Endothelial cell of umbilical vein (primary cell): Measurements from ENCODE around the gene SLC25A5. TPM values are rescaled to one million over a fixed set of nuclear protein-coding genes. Genes with fewer than 3 reads are reported as not detected.

Experiments used
- BruUV-seq: library from RNA; stranded (reverse); fragments of 400-500 nt; replicated peaks from 2 replicates; lab custom pipeline; 2021; lab: Mats Ljungman, UMichigan
- CTCF ChIA-PET: fragments of 300-600, 350-600 bp; sonication (Branson Sonifier 250); formaldehyde crosslinking; loops from one replicate; lab custom pipeline; 2021; ENCODE audit warnings: antibody characterized with exemption, inconsistent platforms; lab: Charles Lee
- POLR2A ChIA-PET: fragments of 300-600, 350-600 bp; sonication (Branson Sonifier 250); formaldehyde crosslinking; loops from one replicate; lab custom pipeline; 2021; ENCODE audit warnings: antibody characterized with exemption, inconsistent platforms; lab: Charles Lee
- DNase-seq: peaks from one replicate; pipeline ENCODE4 v3.0.0-alpha.2; 2011; ENCODE audit warnings: low read depth, low spot score
- FAIRE-seq: peaks from 2 replicates; lab custom pipeline; 2011; peaks lifted over from hg19 to GRCh38; lab: Jason Lieb, UNC
- H2AFZ ChIP-seq: 2 replicates; pipeline ENCODE4 v1.6.0; 2012; ENCODE audit warnings: low read depth, low read length, control low read depth, inconsistent platforms
- H3K27ac ChIP-seq: 2 replicates; pipeline ENCODE4 v1.5.1; 2011; ENCODE audit warnings: low read depth, mild to moderate bottlenecking, control low read depth, low read length, moderate library complexity; ENCODE audit not compliant: insufficient read depth
- H3K27me3 ChIP-seq, 2 experiments: 2 replicates each; pipeline versions ENCODE4 v1.6.0 to v1.6.1; 2011; ENCODE audit warnings: low read length in 2 of 2, mixed read lengths in 1 of 2; ENCODE audit not compliant: control insufficient read depth in 2 of 2, insufficient read depth in 2 of 2
- H3K36me3 ChIP-seq, 2 experiments: 2 replicates in 1 of 2; 3 replicates in 1 of 2; pipeline ENCODE4 v1.5.1; 2011; ENCODE audit warnings: low read length in 2 of 2, mild to moderate bottlenecking in 1 of 2, moderate library complexity in 1 of 2; ENCODE audit not compliant: control insufficient read depth in 2 of 2, insufficient read depth in 2 of 2; ENCODE audit errors: extremely low read depth in 1 of 2
- H3K4me1 ChIP-seq: 3 replicates; pipeline ENCODE4 v1.5.1; 2011; ENCODE audit warnings: mild to moderate bottlenecking, low read length; ENCODE audit not compliant: control insufficient read depth, insufficient read depth; ENCODE audit errors: extremely low read depth
- H3K4me2 ChIP-seq: 2 replicates; pipeline ENCODE4 v1.6.1; 2011; ENCODE audit warnings: low read length, control low read depth, mixed read lengths; ENCODE audit not compliant: insufficient read depth
- H3K4me3 ChIP-seq, 3 experiments: fragments of 200-600 bp in 1 of 3; sonication (generic), shearing (Covaris generic) in 1 of 3; replicated peaks in 1 of 3; 2 replicates each; pipeline ENCODE4 v1.5.1; 2011 to 2016; ENCODE audit warnings: control low read depth in 3 of 3, low read length in 3 of 3, mild to moderate bottlenecking in 2 of 3, inconsistent platforms in 1 of 3, low read depth in 1 of 3, moderate library complexity in 1 of 3; ENCODE audit not compliant: insufficient read depth in 1 of 3
- H3K79me2 ChIP-seq: 2 replicates; pipeline ENCODE4 v1.6.0; 2012; ENCODE audit warnings: low read length, inconsistent platforms; ENCODE audit not compliant: control insufficient read depth, insufficient read depth
- H3K9ac ChIP-seq: replicated peaks from 2 replicates; pipeline ENCODE3; 2011; ENCODE audit warnings: low read length, control low read depth; ENCODE audit not compliant: insufficient read depth; ENCODE audit errors: extremely low read depth
- H3K9me1 ChIP-seq: replicated peaks from 3 replicates; pipeline ENCODE4 v1.6.0; 2011; ENCODE audit warnings: mild to moderate bottlenecking, low read length; ENCODE audit not compliant: control insufficient read depth, insufficient read depth; ENCODE audit errors: extremely low read depth
- H3K9me3 ChIP-seq: replicated peaks from 2 replicates; pipeline ENCODE4 v1.5.1; 2012; ENCODE audit warnings: low read length, inconsistent platforms; ENCODE audit not compliant: control insufficient read depth, insufficient read depth
- H4K20me1 ChIP-seq: replicated peaks from 2 replicates; pipeline ENCODE3; 2011; ENCODE audit warnings: mild to moderate bottlenecking, low read length; ENCODE audit not compliant: control insufficient read depth, insufficient read depth; ENCODE audit errors: extremely low read depth
- CTCF ChIP-seq, 2 donors: IDR thresholded peaks; 1 replicate in 1 of 2; 2 replicates in 1 of 2; pipeline ENCODE4 v1.5.1; 2011; ENCODE audit warnings: low read length in 2 of 2, mild to moderate bottlenecking in 2 of 2, moderate library complexity in 2 of 2, control low read depth in 1 of 2, inconsistent platforms in 1 of 2, low read depth in 1 of 2; ENCODE audit not compliant: insufficient read depth in 1 of 2; ENCODE audit errors: extremely low read depth in 1 of 2
- EZH2 ChIP-seq: IDR thresholded peaks from 2 replicates; pipeline ENCODE4 v1.6.1; 2012; ENCODE audit warnings: borderline replicate concordance, low read depth, mild to moderate bottlenecking, moderate library complexity, low read length, inconsistent platforms; ENCODE audit not compliant: severe bottlenecking
- FOS ChIP-seq: IDR thresholded peaks from 2 replicates; pipeline ENCODE4 v1.6.1; 2011; ENCODE audit warnings: mild to moderate bottlenecking, low read length, moderate library complexity, borderline replicate concordance; ENCODE audit not compliant: insufficient read depth
- GATA2 ChIP-seq: IDR thresholded peaks from 2 replicates; pipeline ENCODE4 v1.7.0; 2011; ENCODE audit warnings: low read depth, mild to moderate bottlenecking, moderate library complexity, mixed read lengths, low read length; ENCODE audit not compliant: insufficient read length, insufficient read depth
- JUN ChIP-seq: IDR thresholded peaks from 2 replicates; pipeline ENCODE4 v1.6.1; 2011; ENCODE audit warnings: borderline replicate concordance, low read depth; ENCODE audit not compliant: insufficient read length, insufficient read depth
- MAX ChIP-seq: IDR thresholded peaks from 2 replicates; pipeline ENCODE4 v1.6.1; 2011; ENCODE audit not compliant: insufficient read depth, insufficient read length
- MYC ChIP-seq: IDR thresholded peaks from one replicate; pipeline ENCODE4 v1.6.1; 2011; ENCODE audit warnings: mild to moderate bottlenecking, low read depth, low read length
- POLR2A ChIP-seq: IDR thresholded peaks from 2 replicates; pipeline ENCODE4 v1.6.1; 2012; ENCODE audit warnings: low read depth, mild to moderate bottlenecking, control low read depth, low read length
- POLR2AphosphoS5 ChIP-seq: IDR thresholded peaks from 2 replicates; pipeline ENCODE4 v1.6.1; 2012; ENCODE audit warnings: low read depth, mild to moderate bottlenecking, control low read depth, low read length, moderate library complexity; ENCODE audit not compliant: insufficient read depth
- dilution Hi-C: fragments of 300-500 bp; cut with MboI; formaldehyde crosslinking; loops from one replicate; pipeline ENCODE4 v1.15.0; 2019; ENCODE audit warnings: low sequenced_read_pairs; ENCODE audit not compliant: extremely low pct_ligation_motif_present
- intact Hi-C: fragments of 100-400 bp; cut with micrococcal nuclease; formaldehyde crosslinking; loops from one replicate; pipeline ENCODE4 v1.10.0; 2022
- polyA plus RNA-seq, 4 experiments: library from polyadenylated mRNA; depleted of rRNA in 3 of 4; stranded (reverse) in 3 of 4; unstranded in 1 of 4; fragments of >200 nt; gene quantifications; 2 replicates each; pipeline versions ENCODE4 v1.2.1 to v1.2.3, GENCODE V29; 2011 to 2012; ENCODE audit warnings: missing spikeins in 1 of 4
- total RNA-seq: library from RNA; stranded (reverse); gene quantifications from 2 replicates; pipeline ENCODE4 v1.2.3, GENCODE V29; 2021

The SLC25A5 gene
- total and polyA plus RNA-seq, 2 donors (not counting 3 experiments of a cell fraction or from before 2014, with no cell fraction given): 379 to 651 TPM

GRCh38 chrX:119424999-119425398 is 43.2 kb upstream of the SLC25A5 start:
- Histone ChIP-seq H3K4me3 (no peak overlapping the region), H3K27ac (no peak overlapping the region), H3K9me1 (no peaks in the 10 kb centered on the region), H3K9ac (no peak overlapping the region), H3K9me3 (no peaks in the 10 kb centered on the region), H3K36me3 (no peaks in the 10 kb centered on the region), H3K4me2 (no peak overlapping the region), H3K79me2 (no peaks in the 10 kb centered on the region), H3K4me1 (no peaks in the 10 kb centered on the region), H4K20me1 (no peaks in the 10 kb centered on the region), H3K27me3 (no peaks in the 10 kb centered on the region), H2AFZ (no peak overlapping the region)
- no peak for TF ChIP-seq POLR2AphosphoS5
- TF ChIP-seq GATA2: no peak
- TF ChIP-seq EZH2: no peak
- TF ChIP-seq JUN: no peak
- TF ChIP-seq MAX: no peak
- no peak for TF ChIP-seq POLR2A
- no peak for TF ChIP-seq FOS
- no peak for TF ChIP-seq MYC
- no peak for TF ChIP-seq CTCF (IDR thresholded peaks at IDR 0.05; ENCODE audit: extremely low read depth in 1 of 2, insufficient read depth in 1 of 2, low read depth in 1 of 2, low read length in 2 of 2)
- dilution Hi-C loops (no loop called here), intact Hi-C loops (no loop called here)
- ChIA-PET CTCF (no interaction called here), POLR2A (no interaction called here)
- FAIRE-seq (no peak), DNase-seq (no peak)
- BruUV-seq: no TSS peak
